GM12872 (cell line): ENCODE measurements around the gene C19orf81.

ENCODE experiments used
- CTCF ChIP-seq: IDR thresholded peaks from 3 replicates; pipeline ENCODE4 v1.5.1; 2011; ENCODE audit warnings: low read depth, mild to moderate bottlenecking, low read length, moderate library complexity; ENCODE audit not compliant: insufficient read depth

Gene C19orf81

DNA sequence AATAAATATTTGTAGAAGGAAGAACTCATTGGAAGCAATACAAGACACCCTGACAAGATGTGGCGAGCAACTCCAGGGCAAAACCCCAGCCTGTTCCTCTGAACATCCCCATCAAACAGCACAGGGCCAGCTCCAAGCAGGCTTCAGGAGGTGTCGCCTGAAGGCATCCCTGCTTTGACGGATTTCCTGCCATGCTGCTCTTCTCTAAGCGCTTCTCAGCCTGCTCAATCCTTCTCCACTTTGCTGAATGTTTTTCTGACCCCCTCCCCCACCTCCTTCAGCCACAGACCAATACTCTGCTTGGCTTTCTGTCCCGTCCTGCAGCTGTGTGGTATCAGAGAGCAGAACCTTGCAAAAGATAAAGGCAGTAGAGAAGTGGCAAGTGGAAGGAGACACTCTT is 28.4 kb downstream of the C19orf81 start:
- no peak for TF ChIP-seq CTCF

DNA sequence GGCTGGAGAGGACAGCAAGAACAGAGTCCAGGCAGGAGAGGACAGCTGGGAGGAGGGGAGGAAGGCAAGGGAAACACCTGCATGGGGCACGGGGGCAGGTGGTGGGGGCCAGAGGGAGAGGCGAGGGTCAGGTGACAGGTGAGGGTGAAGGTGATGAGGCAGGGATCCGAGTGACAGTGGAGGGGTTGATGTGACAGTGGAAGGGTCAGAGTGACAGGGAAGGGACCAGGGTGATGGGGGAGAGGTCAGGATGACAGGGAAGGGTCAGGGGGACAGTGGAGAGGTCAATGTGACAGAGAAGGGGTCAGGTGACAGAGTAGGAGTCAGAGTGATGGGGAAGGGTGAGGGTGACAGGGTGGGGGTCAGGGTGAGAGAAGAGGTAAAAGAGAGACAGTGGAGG is 29.1 kb downstream of the C19orf81 start:
- TF ChIP-seq CTCF: no peak

GRCh38 chr19:50679177-50680125 is 30.2 kb downstream of the C19orf81 start:
- no peak for TF ChIP-seq CTCF

DNA sequence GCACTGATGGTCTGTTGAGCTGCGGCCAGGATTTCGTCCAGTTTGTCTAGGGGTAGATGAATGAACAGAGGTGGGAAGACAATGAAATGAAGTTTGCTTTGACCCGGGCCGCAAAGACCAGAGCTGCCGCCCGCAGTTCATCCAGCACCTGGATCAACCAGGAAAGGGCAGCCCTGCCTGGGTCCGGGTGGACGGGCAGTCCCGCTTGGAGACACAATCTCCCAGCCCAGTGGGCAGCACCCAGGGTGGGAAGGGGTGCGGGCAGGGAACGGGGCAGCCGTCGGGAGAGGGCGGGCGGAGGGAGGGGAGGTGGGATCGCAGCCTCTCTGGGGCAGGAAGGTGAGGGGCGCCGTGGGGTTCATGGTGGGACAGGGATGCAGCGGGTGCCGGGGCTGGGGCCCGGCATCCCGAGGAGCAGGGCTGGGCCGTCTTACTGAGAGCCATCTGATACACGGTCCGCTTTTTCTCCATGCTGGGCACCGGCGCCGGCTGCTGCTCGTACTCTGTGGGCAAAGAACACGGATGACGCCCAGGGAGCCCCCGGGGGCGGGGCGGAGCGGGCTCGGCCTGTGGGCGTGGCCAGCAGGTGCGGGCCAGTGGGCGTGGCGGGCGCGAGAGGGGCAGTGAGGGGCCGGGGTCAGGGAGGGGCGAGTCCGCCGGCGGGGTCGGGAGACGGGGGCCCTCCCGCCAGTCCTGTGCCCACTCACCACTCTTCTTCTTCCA is 37.2 kb downstream of the C19orf81 start:
- no peak for TF ChIP-seq CTCF

- no peak for TF ChIP-seq CTCF
These were observed 39.5 kb downstream of the C19orf81 start for GRCh38 chr19:50688766-50689165.

DNA sequence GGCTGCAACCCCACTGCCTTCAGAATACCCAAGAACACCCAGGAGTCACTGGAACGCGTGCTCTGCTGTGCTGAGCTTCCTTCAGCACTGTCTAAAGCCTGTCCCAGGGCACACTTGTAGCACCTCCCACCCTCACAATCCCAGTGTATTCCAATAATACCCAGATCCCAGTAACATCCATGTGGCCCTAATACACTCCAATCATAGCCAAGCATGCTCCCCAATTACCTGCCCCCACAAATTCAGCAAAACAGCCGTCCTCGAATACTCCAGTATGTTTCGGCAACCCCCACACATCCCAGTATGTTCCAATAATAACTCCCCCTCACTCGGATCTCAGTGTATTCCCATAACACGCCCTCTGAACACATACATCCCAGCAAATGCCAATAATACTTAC is 41.2 kb downstream of the C19orf81 start:
- TF ChIP-seq CTCF: no peak
